MCF 10A (cell line): Measurements from ENCODE around the gene TIE1. TPM values are rescaled to one million over a fixed set of nuclear protein-coding genes. Genes with fewer than 3 reads are reported as not detected.

Experiments used
- BruUV-seq: library from RNA; stranded (reverse); fragments of 400-500 nt; replicated peaks from 2 replicates; lab custom pipeline; 2021; lab: Mats Ljungman, UMichigan
- CTCF ChIA-PET: fragments of 300-600 bp; sonication (Branson Sonifier 250); formaldehyde crosslinking; extraction: SDS; loops from one replicate; lab custom pipeline; 2021; ENCODE audit warnings: antibody characterized with exemption, inconsistent platforms; lab: Yijun Ruan, JAX
- POLR2A ChIA-PET: fragments of 300-600, 350-650 bp; sonication (Branson Sonifier 250); formaldehyde crosslinking; extraction: SDS; loops from one replicate; lab custom pipeline; 2020; ENCODE audit warnings: antibody characterized with exemption, inconsistent platforms; lab: Yijun Ruan, JAX
- DNase-seq: peaks from one replicate; pipeline ENCODE4 v3.0.0-alpha.2; 2018; ENCODE audit not compliant: unreplicated experiment
- H3K27ac Mint-ChIP-seq: one replicate; pipeline ENCODE4 v1.8.0; 2022; ENCODE audit warnings: mild to moderate bottlenecking, low read depth, mixed read lengths; ENCODE audit not compliant: unreplicated experiment
- H3K27me3 Mint-ChIP-seq: one replicate; pipeline ENCODE4 v1.8.0; 2022; ENCODE audit warnings: mixed read lengths; ENCODE audit not compliant: insufficient read depth, unreplicated experiment
- H3K36me3 Mint-ChIP-seq: one replicate; pipeline ENCODE4 v1.8.0; 2022; ENCODE audit warnings: mild to moderate bottlenecking, moderate library complexity, mixed read lengths; ENCODE audit not compliant: insufficient read depth, unreplicated experiment
- H3K4me1 Mint-ChIP-seq: one replicate; pipeline ENCODE4 v1.8.0; 2022; ENCODE audit warnings: mixed read lengths; ENCODE audit not compliant: insufficient read depth, unreplicated experiment
- H3K4me3 Mint-ChIP-seq: one replicate; pipeline ENCODE4 v1.8.0; 2022; ENCODE audit warnings: mild to moderate bottlenecking, moderate library complexity, mixed read lengths; ENCODE audit not compliant: unreplicated experiment
- H3K9me3 Mint-ChIP-seq: one replicate; pipeline ENCODE4 v1.8.0; 2022; ENCODE audit warnings: mixed read lengths; ENCODE audit not compliant: unreplicated experiment
- CTCF ChIP-seq: fragments of 200-600 bp; IDR thresholded peaks from one replicate; pipeline ENCODE4 v1.8.0; 2022; ENCODE audit warnings: antibody characterized with exemption, mild to moderate bottlenecking; ENCODE audit not compliant: unreplicated experiment
- intact Hi-C: fragments of 100-400 bp; cut with micrococcal nuclease; formaldehyde crosslinking; loops from 2 replicates; pipeline ENCODE4 v1.14.1; 2022
- total RNA-seq: library from RNA; stranded (reverse); gene quantifications from 2 replicates; pipeline ENCODE4 v1.2.3, GENCODE V29; 2022

TIE1 gene
- total RNA-seq, 1 experiment from 2014 or later: not detected

DNA sequence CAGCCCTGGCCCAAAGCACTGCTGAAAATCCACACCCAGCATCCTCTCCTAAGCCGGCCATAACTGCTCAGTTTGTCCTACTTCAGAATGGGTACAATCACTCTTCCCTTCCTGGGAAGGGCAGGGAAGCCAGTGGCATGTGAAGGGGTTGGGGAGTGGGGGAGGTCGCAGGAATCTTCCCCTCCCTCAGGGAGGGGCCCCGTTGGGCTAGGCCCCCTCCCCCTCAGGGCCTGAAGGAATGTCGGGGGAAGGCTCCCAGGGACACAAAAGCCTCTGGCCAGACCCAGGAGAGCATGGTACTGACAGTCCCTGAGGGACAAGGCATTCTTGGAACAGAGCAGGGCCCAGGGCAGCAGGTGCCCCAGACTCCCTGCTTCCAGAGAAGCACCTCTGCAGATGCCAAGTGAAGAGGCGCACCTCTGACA is 65.8 kb downstream of the TIE1 start:
- peak; percentile 30 for DNase-seq
- peaks cover 30% of the 10 kb centered on the region for H3K36me3 Mint-ChIP-seq
- CTCF ChIA-PET: interaction anchor here (0.6 to 1.3 kb wide), 4 partner anchors 8 to 603 kb away, joined by 3 to 5 read pairs (median 3); partner anchors contain the start of genes CDC20 and MED8

DNA sequence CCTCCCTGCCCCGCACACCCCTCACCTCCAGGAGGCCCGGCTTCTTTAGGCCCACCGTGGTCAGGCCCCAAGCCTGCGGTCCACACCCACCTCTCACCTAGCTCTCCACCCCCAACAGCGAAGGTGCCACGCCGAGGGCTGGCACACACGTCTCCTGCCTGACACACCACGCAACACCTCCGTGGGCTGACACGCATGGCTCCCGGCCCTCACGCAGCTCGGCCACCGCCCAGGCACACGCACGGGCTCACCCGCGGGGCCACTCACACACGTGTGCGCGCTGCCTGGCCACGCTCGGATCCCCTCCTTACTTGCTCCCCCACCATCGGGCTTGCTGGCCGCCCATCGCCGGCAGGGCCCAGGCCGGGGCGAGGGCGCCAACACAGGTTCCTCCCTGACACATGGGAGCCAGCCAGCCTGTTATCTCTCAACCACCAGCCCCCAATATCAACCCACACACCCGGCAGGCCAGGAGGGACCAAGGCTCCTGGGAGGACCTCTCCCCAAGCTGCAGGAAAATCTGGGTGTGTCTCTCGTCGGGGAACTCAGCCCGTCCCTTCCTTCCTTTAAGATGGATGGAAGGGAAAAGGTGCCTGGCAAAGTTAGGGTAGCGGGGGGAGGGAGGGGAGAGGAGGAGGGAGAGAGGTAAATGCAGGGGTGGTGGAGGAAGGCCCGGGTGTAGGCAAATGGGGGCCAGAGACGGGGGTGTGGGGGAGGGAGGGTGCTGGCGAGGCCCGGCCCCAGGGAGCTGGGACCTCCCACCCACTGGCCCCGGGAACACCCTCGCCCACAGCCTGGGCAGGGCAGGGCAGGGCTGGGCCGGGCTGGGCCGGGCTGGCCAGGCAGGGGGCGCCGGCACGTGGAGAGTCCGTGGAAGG is 66.5 kb downstream of the TIE1 start:
- Mint-ChIP-seq H3K9me3 (no peaks in the 10 kb centered on the region), H3K4me3 (peak overlapping the region; percentile 87), H3K36me3 (peaks cover 26% of the 10 kb centered on the region), H3K27ac (peak overlapping the region; percentile 84), H3K4me1 (peaks cover 33% of the 10 kb centered on the region), H3K27me3 (no peaks in the 10 kb centered on the region)
- no peak for TF ChIP-seq CTCF
- CTCF ChIA-PET: interaction anchor here (0.6 to 1.3 kb wide), 5 partner anchors 9 to 604 kb away, joined by 3 to 5 read pairs (median 3); partner anchors contain the start of genes CDC20 and MED8
- POLR2A ChIA-PET: interaction anchor here (0.6 to 4.9 kb wide), 18 partner anchors 9 to 344 kb away, joined by 3 to 69 read pairs (median 4); partner anchors contain the start of genes C1orf210, CDC20, MED8 and SZT2
- DNase-seq: peak; percentile 79
- TSS peak; percentile 43 for BruUV-seq
- intact Hi-C loops: no loop called here

More for the DNA sequence above, 65.8 kb downstream of the TIE1 start:
- intact Hi-C loops: no loop called here
- peak overlapping the region; percentile 84 for H3K27ac Mint-ChIP-seq
- H3K27me3 Mint-ChIP-seq: no peaks in the 10 kb centered on the region
- H3K4me1 Mint-ChIP-seq: peaks cover 40% of the 10 kb centered on the region
- TF ChIP-seq CTCF: no peak
- no TSS peak for BruUV-seq
- H3K9me3 Mint-ChIP-seq: no peaks in the 10 kb centered on the region
- H3K4me3 Mint-ChIP-seq: peak overlapping the region; percentile 87
- POLR2A ChIA-PET: interaction anchor here (0.7 to 4.9 kb wide), 5 partner anchors 8 to 132 kb away, joined by 3 to 69 read pairs (median 12); partner anchors contain the start of genes CDC20, MED8 and SZT2

GRCh38 chr1:43367904-43368645 is 67.3 kb downstream of the TIE1 start, which contains the start of gene ELOVL1:
TSS of gene ELOVL1 (minus strand) at chr1:43368011. CDS start at chr1:43365609, 2,402 bp downstream.
- no peak for TF ChIP-seq CTCF
- BruUV-seq: TSS peak; percentile 81
- ChIA-PET POLR2A (interaction anchor here (0.6 to 4.9 kb wide), 25 partner anchors 9 to 456 kb away, joined by 3 to 69 read pairs (median 4); partner anchors contain the start of genes C1orf210, CDC20, CFAP57 and EBNA1BP2), CTCF (interaction anchor here (0.6 to 1.3 kb wide), 8 partner anchors 9 to 297 kb away, joined by 3 to 8 read pairs (median 4); partner anchors contain the start of genes CDC20 and MED8)
- Mint-ChIP-seq H3K9me3 (no peaks in the 10 kb centered on the region), H3K27me3 (no peaks in the 10 kb centered on the region), H3K4me3 (peak within 1 kb of the TSS; percentile 87), H3K4me1 (peaks cover 33% of the 10 kb centered on the region), H3K27ac (peak within 1 kb of the TSS; percentile 84), H3K36me3 (peaks cover 18% of the 10 kb centered on the region)
- peak; percentile 85 for DNase-seq
- intact Hi-C loops: loop anchor here (1.0 kb wide), 1 partner anchor 21 kb away; the partner anchor contains the start of genes MED8 and SZT2
